Hematopoietic multipotent progenitor cell treated with erythropoietin and hydrocortisone succinate and interleukin-3 and kit ligand, for 4 days (in vitro differentiated cells): ENCODE results near the gene RNF146.
"Not testable (repeated sequence)": the region's sequence is repeated elsewhere in the genome, so short reads cannot be mapped to it uniquely, and the experiment has no call there.

Experiments used
- DNase-seq: peaks from one replicate; pipeline ENCODE4 v3.0.0-alpha.2; 2015

The RNF146 gene

GRCh38 chr6:127266178-127266891, at the start of gene RNF146:
Gene RNF146, plus strand, starts transcription at chr6:127266864. Its CDS starts 13,475 bp downstream, at chr6:127280339.
- peak; percentile 93 for DNase-seq

GRCh38 chr6:127219869-127220268, 46.8 kb upstream of the RNF146 start:
- no peak for DNase-seq

- DNase-seq = no peak
Measured at GRCh38 chr6:127221201-127221600, 45.5 kb upstream of the RNF146 start.

GRCh38 chr6:127222418-127222817, 44.2 kb upstream of the RNF146 start:
- no peak for DNase-seq

GRCh38 chr6:127225497-127225896, 41.2 kb upstream of the RNF146 start:
- DNase-seq = no peak

- not testable (repeated sequence) for DNase-seq
Measured at GRCh38 chr6:127233819-127234218, 32.8 kb upstream of the RNF146 start.

GRCh38 chr6:127243501-127243900, 23.2 kb upstream of the RNF146 start:
- DNase-seq = no peak

GRCh38 chr6:127247114-127248096, 19.3 kb upstream of the RNF146 start:
- DNase-seq = no peak

GRCh38 chr6:127249621-127250020, 17.0 kb upstream of the RNF146 start:
- no peak for DNase-seq

GRCh38 chr6:127255286-127255685, 11.4 kb upstream of the RNF146 start:
- DNase-seq = no peak

- DNase-seq = no peak
Measured at GRCh38 chr6:127262896-127263295, 3.8 kb upstream of the RNF146 start.

GRCh38 chr6:127263481-127263880, 3.2 kb upstream of the RNF146 start:
- DNase-seq = no peak

- peak; percentile 84 for DNase-seq
Measured at GRCh38 chr6:127266892-127267645, 405 bp downstream of the RNF146 start.

- peak; percentile 51 for DNase-seq
Measured at GRCh38 chr6:127267646-127268625, 1.3 kb downstream of the RNF146 start.

GRCh38 chr6:127272576-127272975, 5.9 kb downstream of the RNF146 start:
- DNase-seq = no peak

- DNase-seq = no peak
Measured at GRCh38 chr6:127273499-127273898, 6.8 kb downstream of the RNF146 start.

- peak; percentile 53 for DNase-seq
Measured at GRCh38 chr6:127276331-127276730, 9.7 kb downstream of the RNF146 start.

GRCh38 chr6:127277878-127278843, 11.5 kb downstream of the RNF146 start:
- DNase-seq = no peak

- no peak for DNase-seq
Measured at GRCh38 chr6:127279815-127280214, 13.2 kb downstream of the RNF146 start.

- no peak for DNase-seq
Measured at GRCh38 chr6:127282184-127282583, 15.5 kb downstream of the RNF146 start.

GRCh38 chr6:127288705-127289104, 22.0 kb downstream of the RNF146 start:
- DNase-seq = no peak
